ENCODE results near the gene ATXN7.

GRCh38 chr3:63870615-63871005, 6.9 kb downstream of the ATXN7 start:
- TF ChIP-seq SP1 (IDR thresholded peaks at IDR 0.05; ENCODE audit: low read depth, low read length) (no peak), SIX5 (IDR thresholded peaks at IDR 0.05; ENCODE audit: low read depth, low read length, severe bottlenecking) (no peak), CHD4 (IDR thresholded peaks at IDR 0.05) (no peak), EGR1 (IDR thresholded peaks at IDR 0.05; ENCODE audit: borderline replicate concordance in 1 of 2, low read depth in 2 of 2, low read length in 2 of 2) (no peak), REST (IDR thresholded peaks at IDR 0.05; ENCODE audit: low read depth, low read length) (no peak), RAD21 (IDR thresholded peaks at IDR 0.05; ENCODE audit: insufficient read depth, low read depth, low read length) (no peak), RFX5 (IDR thresholded peaks at IDR 0.05; ENCODE audit: low read depth, low read length) (no peak), MXI1 (IDR thresholded peaks at IDR 0.05; ENCODE audit: low read depth, low read length) (no peak), CTCF (IDR thresholded peaks at IDR 0.05 in 2 of 3, conservative IDR thresholded peaks at IDR 0.05 in 1 of 3; ENCODE audit: control insufficient read depth in 2 of 3, extremely low read depth in 1 of 3, insufficient read depth in 1 of 3, low read depth in 3 of 3, low read length in 3 of 3) (no peak), ZZZ3 (IDR thresholded peaks at IDR 0.05; ENCODE audit: control insufficient read depth, insufficient read length, low read depth) (no peak)

Data from GM12878 (cell line).